ENCODE data around the gene SLC2A4. TPM values are rescaled to one million over a fixed set of nuclear protein-coding genes. Genes with fewer than 3 reads are reported as not detected.

Gene SLC2A4
- total RNA-seq, 6 donors from 2014 or later: 1.0 to 5.2 (median 1.2) TPM

DNA sequence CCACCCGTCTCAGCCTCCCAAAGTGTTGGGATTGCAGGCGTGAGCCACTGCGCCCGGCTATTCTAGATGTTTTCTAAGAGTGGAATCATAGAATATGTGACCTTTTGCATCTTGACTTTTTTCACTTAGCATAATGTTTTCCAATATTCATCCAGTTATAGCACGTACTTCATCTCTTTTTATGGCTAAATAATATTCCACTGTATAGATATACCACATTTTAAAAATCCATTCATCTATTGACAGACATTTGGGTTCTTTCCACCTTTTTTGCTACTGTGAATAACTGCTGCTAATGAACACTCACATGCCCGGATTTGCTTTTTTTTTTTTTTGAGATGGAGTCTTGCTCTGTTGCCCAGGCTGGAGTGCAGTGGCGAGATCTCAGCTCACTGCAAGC is 22.7 kb downstream of the SLC2A4 start:
- DNase-seq (no peak), ATAC-seq (ENCODE audit: low FRiP score in 2 of 2) (no peak)
- Histone ChIP-seq H3K36me3 (no peaks in the 10 kb centered on the region), H3K27me3 (no peaks in the 10 kb centered on the region), H3K4me1 (peaks cover 4 to 18% (median 7%) of the 10 kb centered on the region in 4 donors), H3K9me3 (no peaks in the 10 kb centered on the region), H3K27ac (no peak overlapping the region), H3K4me3 (no peak overlapping the region)
- WGBS, 2 donors: 94 to 97% methylated on average over 7 of the region's 7 CpGs
- no peak for TF ChIP-seq POLR2A (IDR thresholded peaks at IDR 0.05)
- TF ChIP-seq, protein P1, sequence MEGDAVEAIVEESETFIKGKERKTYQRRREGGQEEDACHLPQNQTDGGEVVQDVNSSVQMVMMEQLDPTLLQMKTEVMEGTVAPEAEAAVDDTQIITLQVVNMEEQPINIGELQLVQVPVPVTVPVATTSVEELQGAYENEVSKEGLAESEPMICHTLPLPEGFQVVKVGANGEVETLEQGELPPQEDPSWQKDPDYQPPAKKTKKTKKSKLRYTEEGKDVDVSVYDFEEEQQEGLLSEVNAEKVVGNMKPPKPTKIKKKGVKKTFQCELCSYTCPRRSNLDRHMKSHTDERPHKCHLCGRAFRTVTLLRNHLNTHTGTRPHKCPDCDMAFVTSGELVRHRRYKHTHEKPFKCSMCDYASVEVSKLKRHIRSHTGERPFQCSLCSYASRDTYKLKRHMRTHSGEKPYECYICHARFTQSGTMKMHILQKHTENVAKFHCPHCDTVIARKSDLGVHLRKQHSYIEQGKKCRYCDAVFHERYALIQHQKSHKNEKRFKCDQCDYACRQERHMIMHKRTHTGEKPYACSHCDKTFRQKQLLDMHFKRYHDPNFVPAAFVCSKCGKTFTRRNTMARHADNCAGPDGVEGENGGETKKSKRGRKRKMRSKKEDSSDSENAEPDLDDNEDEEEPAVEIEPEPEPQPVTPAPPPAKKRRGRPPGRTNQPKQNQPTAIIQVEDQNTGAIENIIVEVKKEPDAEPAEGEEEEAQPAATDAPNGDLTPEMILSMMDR (IDR thresholded peaks at IDR 0.05): no peak
- no peak for TF ChIP-seq EP300 (IDR thresholded peaks at IDR 0.05)
- TF ChIP-seq POLR2AphosphoS5 (IDR thresholded peaks at IDR 0.05): no peak

DNA sequence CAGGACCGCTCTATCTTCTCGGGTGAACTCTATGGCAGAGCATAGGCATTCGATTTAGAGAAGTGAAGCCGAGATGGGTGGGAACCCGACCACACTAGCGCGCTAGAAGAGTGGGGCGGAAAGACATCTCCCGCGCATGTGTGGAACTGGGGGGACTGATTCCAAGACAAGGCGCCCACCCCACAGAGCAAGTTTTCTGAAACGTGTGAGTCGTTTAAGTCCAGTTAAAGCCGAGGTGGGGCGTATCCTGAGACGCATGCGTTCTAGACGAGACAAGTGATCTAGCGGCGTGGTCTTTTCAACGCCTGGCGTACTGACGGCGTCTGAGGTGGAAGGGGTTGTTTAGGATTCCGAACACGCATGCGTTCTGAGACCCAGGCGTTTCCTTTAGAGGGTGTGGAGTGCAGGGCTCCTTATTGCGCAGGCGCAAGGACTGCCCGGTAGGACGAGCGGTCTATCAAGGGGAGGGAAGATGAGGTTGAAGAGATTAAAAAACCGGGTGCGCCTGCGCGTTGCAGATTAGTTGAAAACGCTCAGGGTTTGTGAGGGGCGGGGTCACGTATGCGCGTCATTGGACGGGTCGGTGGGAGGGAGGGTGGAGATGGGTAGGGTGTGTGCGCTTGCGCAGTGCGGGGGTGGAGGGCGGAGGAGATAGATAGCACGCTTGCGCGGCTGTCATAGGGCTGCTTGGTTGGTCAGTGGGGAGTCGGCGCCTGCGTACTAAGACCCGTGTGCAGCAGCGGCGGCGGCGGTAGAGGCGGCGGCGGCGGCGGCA is 25.6 kb downstream of the SLC2A4 start, which contains the start of gene EIF5A:
Gene EIF5A (plus strand): TSS at position 718 of the 775 bp plus-strand sequence. CDS start 2,008 bp downstream, outside the sequence.
- 0% methylated on average over 63 to 64 of the region's 64 CpGs for WGBS, 2 donors
- peak within 1 kb of the TSS; percentile 97 to 100 (median 98) for H3K27ac ChIP-seq
- TF ChIP-seq POLR2A (IDR thresholded peaks at IDR 0.05) (peak in 3 of 4 donors; percentile 57 to 92 (median 85)), EP300 (IDR thresholded peaks at IDR 0.05) (no peak), POLR2AphosphoS5 (IDR thresholded peaks at IDR 0.05) (peak; percentile 83 to 88)
- TF ChIP-seq, protein P1 (IDR thresholded peaks at IDR 0.05): peak in 1 of 6 experiments; percentile 8

DNA sequence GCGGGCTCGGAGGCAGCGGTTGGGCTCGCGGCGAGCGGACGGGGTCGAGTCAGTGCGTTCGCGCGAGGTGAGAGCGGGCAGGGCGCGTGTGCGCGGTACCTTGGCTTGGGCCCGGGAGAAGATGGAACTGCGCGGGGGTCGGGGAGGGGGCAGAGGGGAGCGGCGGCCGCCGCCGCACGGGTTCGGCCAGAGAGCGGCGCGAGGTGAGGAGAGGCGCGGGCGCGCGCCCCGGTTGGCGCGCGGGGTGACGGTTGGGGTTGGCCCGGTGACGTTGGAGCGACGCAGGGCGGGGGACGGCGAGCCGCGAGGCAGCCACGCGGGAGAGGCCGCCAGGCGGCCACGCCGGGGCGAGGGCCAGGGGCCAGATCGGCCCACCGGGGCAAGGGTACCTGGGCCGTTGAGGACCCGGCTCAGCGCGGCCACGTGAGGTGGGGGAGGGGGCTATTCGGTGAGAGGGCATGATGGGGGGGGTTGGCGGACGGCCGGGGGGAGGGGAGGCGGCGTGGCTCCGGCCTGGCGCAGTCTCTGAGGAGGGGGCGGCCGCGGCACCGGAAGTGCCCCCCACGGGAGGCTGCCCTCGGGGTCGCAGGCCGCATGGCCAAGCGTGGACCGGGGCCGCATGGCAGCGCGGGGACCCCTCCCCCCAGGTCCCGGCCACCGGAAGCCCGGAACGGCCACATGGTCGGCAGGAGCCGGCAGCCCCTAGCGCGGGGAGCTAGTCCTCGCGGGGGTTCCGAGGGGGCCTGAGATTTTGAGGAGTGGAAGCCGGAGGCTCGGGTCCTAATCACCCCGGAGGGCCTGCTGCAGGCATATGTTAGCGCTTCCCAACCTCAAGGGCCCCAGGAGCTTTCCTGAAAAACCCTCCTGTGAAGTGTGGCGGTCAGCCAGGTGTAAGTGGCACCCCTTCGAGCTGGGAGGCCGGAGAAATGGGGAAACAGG is 26.4 kb downstream of the SLC2A4 start:
- H3K9me3 ChIP-seq: no peaks in the 10 kb centered on the region
- peaks cover 19 to 38% (median 20%) of the 10 kb centered on the region in 4 donors for H3K4me1 ChIP-seq
- H3K4me3 ChIP-seq: peak overlapping the region; percentile 90 to 100 (median 99)
- peak overlapping the region; percentile 97 to 100 (median 98) for H3K27ac ChIP-seq
- peak in 1 of 2 donors; percentile 47 for ATAC-seq (ENCODE audit: low FRiP score in 2 of 2)
- peaks cover 17 to 35% (median 30%) of the 10 kb centered on the region in 4 donors for H3K36me3 ChIP-seq
- TF ChIP-seq POLR2AphosphoS5 (IDR thresholded peaks at IDR 0.05) (no peak), EP300 (IDR thresholded peaks at IDR 0.05) (no peak), POLR2A (IDR thresholded peaks at IDR 0.05) (peak in 2 of 4 donors; percentile 64 to 92)
- TF ChIP-seq, protein P1 (IDR thresholded peaks at IDR 0.05): peak in 4 of 6 experiments; percentile 17 to 56 (median 36)
- peak; percentile 38 to 95 for DNase-seq
- 0% methylated on average over 14 to 63 of the region's 104 CpGs for WGBS, 2 donors
- H3K27me3 ChIP-seq: no peaks in the 10 kb centered on the region

More for the DNA sequence above, 25.6 kb downstream of the SLC2A4 start, which contains the start of gene EIF5A:
- H3K4me1 ChIP-seq: peaks cover 17 to 32% (median 20%) of the 10 kb centered on the region in 4 donors
- DNase-seq: peak; percentile 98
- peak within 1 kb of the TSS; percentile 90 to 100 (median 99) for H3K4me3 ChIP-seq
- peaks cover 9 to 26% (median 22%) of the 10 kb centered on the region in 4 donors for H3K36me3 ChIP-seq
- no peaks in the 10 kb centered on the region for H3K27me3 ChIP-seq
- ATAC-seq (ENCODE audit: low FRiP score in 2 of 2): peak; percentile 94 to 97
- H3K9me3 ChIP-seq: no peaks in the 10 kb centered on the region

DNA sequence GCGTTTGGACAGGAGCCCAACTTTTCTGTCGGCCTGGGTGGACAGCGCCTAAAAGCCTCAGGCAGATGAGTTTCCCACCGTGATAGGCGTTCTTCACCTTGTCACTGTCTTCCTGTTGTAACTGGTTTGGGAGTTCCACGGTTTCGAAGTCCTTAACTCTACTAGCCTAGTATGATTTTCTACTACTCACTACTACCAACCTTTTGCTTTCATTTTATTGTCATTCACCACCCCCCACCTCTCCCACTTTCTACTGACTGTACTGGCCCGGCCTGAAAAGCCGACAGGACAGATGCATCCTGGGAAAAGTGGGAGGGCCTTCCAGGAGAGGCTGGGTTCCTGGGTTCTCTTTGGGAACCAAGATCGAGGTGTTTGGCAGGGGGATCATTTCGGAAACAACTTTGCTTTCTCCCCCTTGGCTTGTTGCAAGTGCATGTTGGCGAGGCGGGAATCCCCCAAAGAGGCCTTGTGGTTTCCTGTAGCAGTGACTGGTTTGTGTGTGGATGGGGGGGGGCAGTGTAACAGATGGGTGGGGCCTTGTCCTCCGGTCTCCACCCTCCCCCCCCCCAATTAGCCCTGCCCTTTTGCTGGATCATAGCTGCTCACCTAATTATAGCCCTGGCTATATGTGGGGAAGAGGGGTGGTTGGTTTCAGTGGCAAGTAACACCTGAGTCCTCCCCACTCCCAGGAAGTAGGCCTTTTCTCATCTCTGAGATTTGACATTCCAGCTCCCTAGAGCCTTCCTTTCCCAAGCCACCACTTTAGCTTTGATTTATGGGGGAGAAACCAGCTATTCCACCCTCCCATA is 27.3 kb downstream of the SLC2A4 start:
- Histone ChIP-seq H3K27ac (peak overlapping the region; percentile 97 to 100 (median 98)), H3K4me1 (peaks cover 24 to 47% (median 28%) of the 10 kb centered on the region in 4 donors), H3K27me3 (no peaks in the 10 kb centered on the region), H3K4me3 (peak overlapping the region; percentile 90 to 100 (median 99)), H3K9me3 (no peaks in the 10 kb centered on the region), H3K36me3 (peaks cover 26 to 43% (median 39%) of the 10 kb centered on the region in 4 donors)
- TF ChIP-seq POLR2AphosphoS5 (IDR thresholded peaks at IDR 0.05) (peak; percentile 17 to 57), POLR2A (IDR thresholded peaks at IDR 0.05) (peak in 2 of 4 donors; percentile 24 to 45)
- TF ChIP-seq, protein P1 (IDR thresholded peaks at IDR 0.05): no peak
- 0 to 1% methylated on average over 13 to 14 of the region's 14 CpGs for WGBS, 2 donors
- ATAC-seq (ENCODE audit: low FRiP score in 2 of 2): peak; percentile 59 to 71
- DNase-seq: peak in 1 of 2 donors; percentile 88
